ENCODE data around the gene ING5. TPM values are rescaled to one million over a fixed set of nuclear protein-coding genes. Genes with fewer than 3 reads are reported as not detected.

The ING5 gene
- total and polyA plus RNA-seq, 2 donors (not counting 3 experiments of a cell fraction or from before 2014, with no cell fraction given) = 24.5 to 33.4 TPM

DNA sequence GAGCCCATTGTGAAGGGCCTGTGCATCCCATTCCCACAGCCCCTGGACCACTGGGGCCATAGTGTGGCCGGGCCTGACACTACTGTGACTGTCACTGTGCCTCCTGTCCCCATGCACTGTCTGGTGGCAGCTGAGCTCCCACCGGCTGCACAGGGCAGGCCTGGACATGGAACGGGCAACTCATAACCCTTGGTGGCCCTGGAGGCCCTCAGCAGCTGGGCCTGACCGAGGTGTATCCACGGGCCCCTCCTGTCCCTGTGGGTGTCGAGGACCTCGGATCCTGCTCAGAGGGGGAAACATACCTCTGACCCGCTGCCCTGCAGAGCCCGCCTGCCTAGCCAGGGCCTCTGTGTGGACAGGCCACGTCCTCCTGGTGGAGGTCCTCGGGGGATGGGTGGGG is 67.0 kb downstream of the ING5 start:
- no peaks in the 10 kb centered on the region for H4K20me1 ChIP-seq (replicated peaks; ENCODE audit: control insufficient read depth, extremely low read depth, insufficient read depth, low read length)
- no peaks in the 10 kb centered on the region for H3K9me3 ChIP-seq (replicated peaks; ENCODE audit: control insufficient read depth, insufficient read depth, low read length)
- no peak overlapping the region for H3K4me2 ChIP-seq (ENCODE audit: insufficient read depth, low read length)
- H3K27ac ChIP-seq (ENCODE audit: insufficient read depth, low read depth, low read length) = no peak overlapping the region
- CTCF ChIA-PET = no interaction called here
- no peak overlapping the region for H3K4me3 ChIP-seq (replicated peaks in 1 of 3; ENCODE audit: insufficient read depth in 1 of 3, low read depth in 1 of 3, low read length in 3 of 3)
- TF ChIP-seq GATA2 (IDR thresholded peaks at IDR 0.05; ENCODE audit: insufficient read depth, insufficient read length, low read depth, low read length) = no peak
- no peak for TF ChIP-seq EZH2 (IDR thresholded peaks at IDR 0.05; ENCODE audit: borderline replicate concordance, low read depth, low read length, severe bottlenecking)
- no peak for TF ChIP-seq JUN (IDR thresholded peaks at IDR 0.05; ENCODE audit: borderline replicate concordance, insufficient read depth, insufficient read length, low read depth)
- no peak for TF ChIP-seq MYC (IDR thresholded peaks at IDR 0.05; ENCODE audit: low read depth, low read length)
- no peak for TF ChIP-seq POLR2AphosphoS5 (IDR thresholded peaks at IDR 0.05; ENCODE audit: insufficient read depth, low read depth, low read length)
- no peak for TF ChIP-seq CTCF (IDR thresholded peaks at IDR 0.05; ENCODE audit: extremely low read depth in 1 of 2, insufficient read depth in 1 of 2, low read depth in 1 of 2, low read length in 2 of 2)
- no peak for TF ChIP-seq POLR2A (IDR thresholded peaks at IDR 0.05; ENCODE audit: low read depth, low read length)
- TF ChIP-seq FOS (IDR thresholded peaks at IDR 0.05; ENCODE audit: borderline replicate concordance, insufficient read depth, low read length) = no peak
- TF ChIP-seq MAX (IDR thresholded peaks at IDR 0.05; ENCODE audit: insufficient read depth, insufficient read length) = no peak
- H2AFZ ChIP-seq (ENCODE audit: low read depth, low read length) = no peak overlapping the region
- H3K4me1 ChIP-seq (ENCODE audit: control insufficient read depth, extremely low read depth, insufficient read depth, low read length) = peaks cover 2% of the 10 kb centered on the region
- POLR2A ChIA-PET = no interaction called here
- H3K79me2 ChIP-seq (ENCODE audit: control insufficient read depth, insufficient read depth, low read length) = no peaks in the 10 kb centered on the region
- DNase-seq (ENCODE audit: low read depth, low spot score) (no peak), FAIRE-seq (no peak)
- dilution Hi-C loops (cut with MboI; ENCODE audit: extremely low pct_ligation_motif_present, low sequenced_read_pairs) = no loop called here
- H3K36me3 ChIP-seq (ENCODE audit: control insufficient read depth in 2 of 2, extremely low read depth in 1 of 2, insufficient read depth in 2 of 2, low read length in 2 of 2) = peaks cover 0 to 2% of the 10 kb centered on the region in 2 experiments
- BruUV-seq (replicated peaks) = no TSS peak
- no peaks in the 10 kb centered on the region for H3K9me1 ChIP-seq (replicated peaks; ENCODE audit: control insufficient read depth, extremely low read depth, insufficient read depth, low read length)
- H3K27me3 ChIP-seq (ENCODE audit: control insufficient read depth in 2 of 2, insufficient read depth in 2 of 2, low read length in 2 of 2) = no peaks in the 10 kb centered on the region
- intact Hi-C loops (cut with micrococcal nuclease) = no loop called here
- no peak overlapping the region for H3K9ac ChIP-seq (replicated peaks; ENCODE audit: extremely low read depth, insufficient read depth, low read length)

Data from endothelial cell of umbilical vein (primary cell).